WTC11 (cell line): ENCODE results near the gene BEST4. TPM values are rescaled to one million over a fixed set of nuclear protein-coding genes. Genes with fewer than 3 reads are reported as not detected.

Experiments
- ATAC-seq: fragments of 200-7000 bp; cut with Tn5 transposase; 2 replicates; pipeline ENCODE4 v1.10.0; 2021; ENCODE audit warnings: mild to moderate bottlenecking, moderate library complexity
- CTCF ChIA-PET: fragments of 300-600 bp; sonication (Branson Sonifier 250); formaldehyde crosslinking; loops from one replicate; lab custom pipeline; 2021; ENCODE audit warnings: antibody characterized with exemption; lab: Charles Lee
- POLR2A ChIA-PET: fragments of 350-600 bp; sonication (Branson Sonifier 250); formaldehyde crosslinking; loops from one replicate; lab custom pipeline; 2021; ENCODE audit warnings: antibody characterized with exemption; lab: Charles Lee
- DNase-seq: peaks from one replicate; pipeline ENCODE4 v3.0.0; 2021; ENCODE audit warnings: low spot score
- H3K27ac Mint-ChIP-seq: 2 replicates; pipeline ENCODE4 v1.8.0; 2021; ENCODE audit warnings: mixed read lengths
- H3K27me3 Mint-ChIP-seq: 2 replicates; pipeline ENCODE4 v1.8.0; 2021; ENCODE audit warnings: low read depth, mild to moderate bottlenecking, moderate library complexity, mixed read lengths
- H3K36me3 Mint-ChIP-seq: 2 replicates; pipeline ENCODE4 v1.8.0; 2021; ENCODE audit warnings: mixed read lengths
- H3K4me1 Mint-ChIP-seq: 2 replicates; pipeline ENCODE4 v1.8.0; 2022; ENCODE audit warnings: mixed read lengths
- H3K4me3 Mint-ChIP-seq: 2 replicates; pipeline ENCODE4 v1.8.0; 2021; ENCODE audit warnings: mild to moderate bottlenecking, moderate library complexity, mixed read lengths
- H3K9me3 Mint-ChIP-seq: 2 replicates; pipeline ENCODE4 v1.8.0; 2021; ENCODE audit warnings: mixed read lengths
- ATF6 ChIP-seq: sonication (generic); formaldehyde crosslinking; IDR thresholded peaks from 2 replicates; pipeline ENCODE4 v1.8.1; 2023; ENCODE audit warnings: mild to moderate bottlenecking, missing genetic modification reagents
- CBFB ChIP-seq: sonication (generic); formaldehyde crosslinking; IDR thresholded peaks from 2 replicates; pipeline ENCODE4 v1.8.1; 2022; ENCODE audit warnings: mild to moderate bottlenecking, low read depth, missing genetic modification reagents
- E2F1 ChIP-seq: sonication (generic); formaldehyde crosslinking; IDR thresholded peaks from 2 replicates; pipeline ENCODE4 v1.8.0; 2022; ENCODE audit warnings: mild to moderate bottlenecking, missing genetic modification reagents
- E2F5 ChIP-seq: sonication (generic); formaldehyde crosslinking; IDR thresholded peaks from 2 replicates; pipeline ENCODE4 v1.8.1; 2022; ENCODE audit warnings: mild to moderate bottlenecking, moderate library complexity, missing genetic modification reagents
- ERG ChIP-seq: fragments of 250-450 bp; sonication (Bioruptor Pico); IDR thresholded peaks from 2 replicates; pipeline ENCODE4 v1.8.0; 2021; ENCODE audit warnings: mild to moderate bottlenecking
- FOXP1 ChIP-seq: sonication (generic); formaldehyde crosslinking; IDR thresholded peaks from 2 replicates; pipeline ENCODE4 v1.8.0; 2022; ENCODE audit warnings: missing genetic modification reagents, mild to moderate bottlenecking, moderate library complexity, borderline replicate concordance
- GRHL2 ChIP-seq: fragments of 250-450 bp; sonication (Bioruptor Pico); IDR thresholded peaks from 2 replicates; pipeline ENCODE4 v1.8.0; 2022; ENCODE audit warnings: mild to moderate bottlenecking, moderate library complexity; ENCODE audit not compliant: insufficient replicate concordance, severe bottlenecking
- JUN ChIP-seq: sonication (generic); formaldehyde crosslinking; IDR thresholded peaks from 2 replicates; pipeline ENCODE4 v1.8.0; 2023; ENCODE audit warnings: mild to moderate bottlenecking, missing genetic modification reagents
- MAX ChIP-seq: sonication (generic); formaldehyde crosslinking; IDR thresholded peaks from 2 replicates; pipeline ENCODE4 v1.8.0; 2022; ENCODE audit warnings: mild to moderate bottlenecking, missing genetic modification reagents
- NFE2L1 ChIP-seq: sonication (generic); formaldehyde crosslinking; IDR thresholded peaks from 2 replicates; pipeline ENCODE4 v1.8.1; 2023; ENCODE audit warnings: missing genetic modification reagents
- PRDM15 ChIP-seq: sonication (generic); formaldehyde crosslinking; IDR thresholded peaks from 2 replicates; pipeline ENCODE4 v1.8.0; 2022; ENCODE audit warnings: missing genetic modification reagents
- PREB ChIP-seq: sonication (generic); formaldehyde crosslinking; IDR thresholded peaks from 2 replicates; pipeline ENCODE4 v1.8.1; 2022; ENCODE audit warnings: mild to moderate bottlenecking, missing genetic modification reagents, moderate library complexity, borderline replicate concordance
- SP1 ChIP-seq: sonication (generic); formaldehyde crosslinking; conservative IDR thresholded peaks from 2 replicates; pipeline ENCODE4 v1.8.1; 2022; ENCODE audit warnings: missing genetic modification reagents
- USF2 ChIP-seq: sonication (generic); formaldehyde crosslinking; IDR thresholded peaks from 2 replicates; pipeline ENCODE4 v1.8.1; 2023; ENCODE audit warnings: mild to moderate bottlenecking, missing genetic modification reagents, moderate library complexity
- ZNF232 ChIP-seq: sonication (generic); formaldehyde crosslinking; IDR thresholded peaks from 2 replicates; pipeline ENCODE4 v1.8.0; 2022; ENCODE audit warnings: mild to moderate bottlenecking, missing genetic modification reagents
- total RNA-seq: library from RNA; stranded (reverse); gene quantifications from 3 replicates; pipeline ENCODE4 v1.2.3, GENCODE V29; 2021
- TF ChIP-seq, protein P1 (sequence below): fragments of 250-450 bp; sonication (Bioruptor Pico); conservative IDR thresholded peaks from 2 replicates; pipeline ENCODE4 v1.9.0; 2021; ENCODE audit warnings: mild to moderate bottlenecking
- TF ChIP-seq, protein P2 (sequence below): sonication (generic); formaldehyde crosslinking; IDR thresholded peaks from 2 replicates; pipeline ENCODE4 v1.8.1; 2022; ENCODE audit warnings: low read depth, mild to moderate bottlenecking, moderate library complexity, missing genetic modification reagents, borderline replicate concordance

The BEST4 gene
- total RNA-seq, 1 experiment from 2014 or later: 1.6 TPM

DNA sequence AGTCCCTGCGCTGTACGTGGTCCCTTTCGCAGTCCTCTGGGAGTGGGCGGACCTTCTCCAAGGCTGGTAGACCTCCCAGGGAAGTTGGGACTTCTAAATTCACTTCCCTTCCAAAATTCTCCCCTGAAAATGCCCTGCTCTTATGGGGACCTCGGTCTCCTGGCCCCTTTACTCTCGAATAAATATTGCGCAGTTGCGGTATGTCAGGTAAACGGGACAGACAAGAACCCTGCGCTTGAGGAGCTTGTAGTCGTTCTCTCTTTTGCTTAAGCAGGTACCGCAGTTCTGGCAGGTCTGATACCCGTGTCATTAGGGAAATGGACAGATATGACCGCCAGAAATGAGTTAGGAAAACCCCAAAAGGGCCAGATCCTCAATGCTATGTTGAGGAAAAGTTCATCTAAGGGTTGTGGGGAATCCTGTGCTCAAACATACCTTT is 47.8 kb downstream of the BEST4 start (continued):
- TF ChIP-seq, protein P1, sequence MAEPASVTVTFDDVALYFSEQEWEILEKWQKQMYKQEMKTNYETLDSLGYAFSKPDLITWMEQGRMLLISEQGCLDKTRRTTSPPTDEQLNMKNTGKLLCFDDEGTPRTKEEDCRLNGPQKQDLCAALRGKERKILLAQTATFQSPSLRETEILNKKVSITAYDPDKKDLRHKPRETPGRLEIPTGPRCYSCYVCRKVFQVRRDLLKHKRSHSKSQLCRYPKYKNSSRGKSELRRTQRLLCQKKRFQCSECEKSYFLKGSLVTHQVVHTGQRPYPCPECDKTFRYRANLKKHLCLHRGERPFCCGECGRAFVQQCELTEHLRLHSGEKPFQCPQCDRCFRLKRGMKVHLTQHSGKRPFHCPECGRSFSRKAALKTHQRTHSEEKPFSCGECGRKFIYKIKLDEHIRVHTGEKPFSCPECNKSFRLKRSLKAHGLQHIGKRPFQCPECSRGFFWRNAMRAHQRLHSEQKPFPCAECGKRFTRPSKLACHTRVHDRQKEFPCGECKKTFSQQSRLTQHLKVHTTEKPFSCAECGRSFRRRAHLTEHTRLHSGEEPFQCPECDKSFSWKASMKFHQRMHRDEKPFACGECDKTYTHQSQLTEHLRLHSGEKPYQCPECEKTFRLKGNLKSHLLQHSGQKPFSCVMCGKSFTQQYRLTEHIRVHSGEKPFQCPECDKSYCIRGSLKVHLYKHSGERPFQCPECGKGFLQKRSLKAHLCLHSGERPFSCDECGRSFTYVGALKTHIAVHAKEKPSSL: no peak
- TF ChIP-seq GRHL2 (CRISPR knock-in tag): no peak

- Mint-ChIP-seq H3K9me3 (peaks cover 8% of the 10 kb centered on the region), H3K4me3 (peak within 1 kb of the TSS; percentile 99), H3K27ac (peak within 1 kb of the TSS; percentile 99), H3K27me3 (no peaks in the 10 kb centered on the region), H3K4me1 (peaks cover 12% of the 10 kb centered on the region), H3K36me3 (peaks cover 33% of the 10 kb centered on the region)
- DNase-seq (peak; percentile 98), ATAC-seq (peak; percentile 98)
- CTCF ChIA-PET: interaction anchor here (1.5 kb wide), 1 partner anchor 8 kb away, joined by 6 read pairs; the partner anchor contains the start of gene RNU5D-1
- POLR2A ChIA-PET: interaction anchor here (1.0 kb wide), 2 partner anchors 18 to 66 kb away, joined by 3 to 6 read pairs; partner anchors contain the start of genes ARMH1 and TMEM53
- TF ChIP-seq PRDM15 (CRISPR knock-in tag) (no peak), SP1 (CRISPR knock-in tag) (peak; percentile 95), JUN (CRISPR knock-in tag) (0 out of 2 replicates have a peak, but pooled peaks have one; percentile 50), FOXP1 (CRISPR knock-in tag) (peak; percentile 74; the same call in 1 of the 2 replicates), ZNF232 (0 out of 2 replicates have a peak, but pooled peaks have one; percentile 56), E2F1 (peak; percentile 71; the same call in 1 of the 2 replicates), MAX (CRISPR knock-in tag) (no peak; the same call in 1 of the 2 replicates), ATF6 (CRISPR knock-in tag) (no peak), NFE2L1 (0 out of 2 replicates have a peak, but pooled peaks have one; percentile 52), ERG (CRISPR knock-in tag) (no peak), E2F5 (CRISPR knock-in tag) (peak; percentile 88), USF2 (CRISPR knock-in tag) (no peak), PREB (CRISPR knock-in tag) (no peak), CBFB (CRISPR knock-in tag) (no peak)
- TF ChIP-seq, protein P2, sequence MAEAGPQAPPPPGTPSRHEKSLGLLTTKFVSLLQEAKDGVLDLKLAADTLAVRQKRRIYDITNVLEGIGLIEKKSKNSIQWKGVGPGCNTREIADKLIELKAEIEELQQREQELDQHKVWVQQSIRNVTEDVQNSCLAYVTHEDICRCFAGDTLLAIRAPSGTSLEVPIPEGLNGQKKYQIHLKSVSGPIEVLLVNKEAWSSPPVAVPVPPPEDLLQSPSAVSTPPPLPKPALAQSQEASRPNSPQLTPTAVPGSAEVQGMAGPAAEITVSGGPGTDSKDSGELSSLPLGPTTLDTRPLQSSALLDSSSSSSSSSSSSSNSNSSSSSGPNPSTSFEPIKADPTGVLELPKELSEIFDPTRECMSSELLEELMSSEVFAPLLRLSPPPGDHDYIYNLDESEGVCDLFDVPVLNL (CRISPR knock-in tag): peak; percentile 98
These were observed 48.4 kb downstream of the BEST4 start, which contains the start of gene KIF2C for GRCh38 chr1:44739307-44740178. KIF2C (plus strand) TSS chr1:44739837; CDS start chr1:44739933, 96 bp downstream.
